Mesothelial cell of epicardium (in vitro differentiated cells): ENCODE measurements around the gene PRKCA. TPM values are rescaled to one million over a fixed set of nuclear protein-coding genes. Genes with fewer than 3 reads are reported as not detected.
"Not testable (repeated sequence)": the region's sequence is repeated elsewhere in the genome, so short reads cannot be mapped to it uniquely, and the experiment has no call there.

Experiments
- DNase-seq, 2 experiments: peaks; one replicate each; pipeline ENCODE4 v3.0.0; 2021; ENCODE audit warnings: low spot score in 2 of 2; ENCODE audit not compliant: unreplicated experiment in 2 of 2
- H3K27ac Mint-ChIP-seq: 2 replicates; pipeline ENCODE4 v1.8.0; 2021; ENCODE audit warnings: mixed read lengths
- H3K27me3 Mint-ChIP-seq: 2 replicates; pipeline ENCODE4 v1.8.0; 2021; ENCODE audit warnings: low read depth, mixed read lengths
- H3K36me3 Mint-ChIP-seq: 2 replicates; pipeline ENCODE4 v1.8.0; 2021; ENCODE audit warnings: mixed read lengths
- H3K4me1 Mint-ChIP-seq: 2 replicates; pipeline ENCODE4 v1.8.0; 2021; ENCODE audit warnings: mixed read lengths
- H3K4me3 Mint-ChIP-seq: 2 replicates; pipeline ENCODE4 v1.8.0; 2021; ENCODE audit warnings: mild to moderate bottlenecking, moderate library complexity, mixed read lengths
- H3K9me3 Mint-ChIP-seq: 2 replicates; pipeline ENCODE4 v1.8.0; 2021; ENCODE audit warnings: mixed read lengths
- CTCF ChIP-seq: fragments of 200-600 bp; sonication (generic); IDR thresholded peaks from one replicate; pipeline ENCODE4 v1.5.0; 2021; ENCODE audit warnings: antibody characterized with exemption; ENCODE audit not compliant: unreplicated experiment
- total RNA-seq: library from RNA; stranded (reverse); gene quantifications from 3 replicates; pipeline ENCODE4 v1.2.1, GENCODE V29; 2021

PRKCA gene
- total RNA-seq, 1 donor from 2014 or later, result 15.2 TPM

- Mint-ChIP-seq H3K9me3 (no peaks in the 10 kb centered on the region), H3K4me3 (no peak overlapping the region), H3K27ac (no peak overlapping the region), H3K4me1 (no peaks in the 10 kb centered on the region), H3K36me3 (no peaks in the 10 kb centered on the region), H3K27me3 (peaks cover 4% of the 10 kb centered on the region)
- no peak for TF ChIP-seq CTCF
- DNase-seq, result no peak
Observed at GRCh38 chr17:66290101-66290722, 12.2 kb upstream of the PRKCA start.

GRCh38 chr17:66292353-66292752 lies 10.1 kb upstream of the PRKCA start:
- no peaks in the 10 kb centered on the region for H3K9me3 Mint-ChIP-seq
- no peak for TF ChIP-seq CTCF
- no peaks in the 10 kb centered on the region for H3K36me3 Mint-ChIP-seq
- H3K4me3 Mint-ChIP-seq, result no peak overlapping the region
- no peaks in the 10 kb centered on the region for H3K4me1 Mint-ChIP-seq
- H3K27me3 Mint-ChIP-seq, result peaks cover 8% of the 10 kb centered on the region
- H3K27ac Mint-ChIP-seq, result no peak overlapping the region
- DNase-seq, result no peak

DNA sequence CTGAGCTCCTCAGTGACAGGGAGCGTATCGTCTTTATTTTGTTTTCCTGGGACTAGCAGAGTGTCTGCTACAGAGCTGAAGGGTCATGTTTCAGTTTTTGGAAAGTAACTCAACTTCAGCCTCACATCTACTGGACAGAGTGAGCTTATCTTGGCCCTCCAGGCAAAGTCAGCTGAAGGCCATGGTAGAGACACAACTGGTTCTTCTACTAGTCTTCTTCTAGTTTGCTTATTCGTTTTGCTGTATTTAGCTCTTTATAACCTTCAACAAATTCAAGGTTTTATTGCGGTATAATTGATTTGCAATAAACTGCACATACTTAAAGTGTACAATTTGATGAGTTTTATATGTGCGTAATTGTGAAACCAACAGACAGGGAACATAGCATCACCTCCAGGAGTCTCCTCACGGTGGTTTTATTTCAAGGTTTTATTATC lies 6.1 kb upstream of the PRKCA start:
- H3K27me3 Mint-ChIP-seq, result peaks cover 36% of the 10 kb centered on the region
- no peaks in the 10 kb centered on the region for H3K9me3 Mint-ChIP-seq
- no peak overlapping the region for H3K27ac Mint-ChIP-seq
- no peak overlapping the region for H3K4me3 Mint-ChIP-seq
- no peak for DNase-seq
- no peaks in the 10 kb centered on the region for H3K4me1 Mint-ChIP-seq
- H3K36me3 Mint-ChIP-seq, result no peaks in the 10 kb centered on the region
- TF ChIP-seq CTCF, result no peak

DNA sequence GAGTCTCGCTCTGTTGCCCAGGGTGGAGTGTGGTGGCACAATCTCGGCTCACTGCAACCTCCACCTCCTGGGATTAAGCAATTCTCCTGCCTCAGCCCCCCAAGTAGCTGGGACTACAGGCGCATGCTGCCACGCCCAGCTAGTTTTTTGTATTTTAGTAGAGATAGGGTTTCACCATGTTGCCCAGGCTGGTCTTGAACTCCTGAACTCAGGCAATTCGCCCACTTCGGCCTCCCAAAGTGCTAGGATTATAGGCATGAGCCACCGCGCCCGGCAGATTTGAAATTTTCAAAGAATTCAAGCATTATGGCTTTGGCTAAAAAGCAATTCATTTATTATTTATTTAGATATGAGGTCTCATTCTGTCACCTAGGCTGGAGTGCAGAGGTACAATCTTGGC lies 5.0 kb upstream of the PRKCA start:
- not testable (repeated sequence) for H3K4me1 Mint-ChIP-seq
- H3K27me3 Mint-ChIP-seq, result peaks cover 41% of the 10 kb centered on the region

DNA sequence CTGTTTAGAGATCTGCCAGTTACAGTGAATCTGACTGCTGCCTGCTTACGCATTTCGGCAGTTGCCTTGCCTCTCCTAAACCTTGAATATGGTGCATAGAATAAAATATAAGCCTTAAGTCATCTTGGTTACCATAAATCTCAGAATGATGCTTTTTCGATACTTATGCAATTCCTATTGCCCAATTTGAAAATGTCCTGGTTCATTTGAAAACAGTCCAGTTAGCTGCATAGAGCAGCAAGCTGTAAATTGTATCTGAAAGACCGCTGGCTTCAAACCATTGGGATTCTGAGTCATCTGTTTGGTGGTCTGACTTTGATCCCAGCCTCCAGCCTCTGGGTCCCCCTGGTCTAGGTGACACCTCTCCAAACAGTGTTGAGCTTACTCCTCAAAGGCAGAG lies 2.7 kb upstream of the PRKCA start:
- no peaks in the 10 kb centered on the region for H3K9me3 Mint-ChIP-seq
- H3K4me3 Mint-ChIP-seq, result no peak overlapping the region
- no peaks in the 10 kb centered on the region for H3K36me3 Mint-ChIP-seq
- no peak overlapping the region for H3K27ac Mint-ChIP-seq
- peaks cover 53% of the 10 kb centered on the region for H3K27me3 Mint-ChIP-seq
- no peak for TF ChIP-seq CTCF
- DNase-seq, result no peak
- H3K4me1 Mint-ChIP-seq, result peaks cover 13% of the 10 kb centered on the region

More for the DNA sequence above, 5.0 kb upstream of the PRKCA start:
- DNase-seq, H3K9me3 Mint-ChIP-seq, H3K36me3 Mint-ChIP-seq, H3K4me3 Mint-ChIP-seq, H3K27ac Mint-ChIP-seq: not testable (repeated sequence)

GRCh38 chr17:66300956-66301355 lies 1.5 kb upstream of the PRKCA start:
- peaks cover 16% of the 10 kb centered on the region for H3K4me1 Mint-ChIP-seq

More at GRCh38 chr17:66300956-66301355, 1.5 kb upstream of the PRKCA start:
- H3K36me3 Mint-ChIP-seq, result no peaks in the 10 kb centered on the region
- peak overlapping the region; percentile 68 for H3K4me3 Mint-ChIP-seq
- H3K27ac Mint-ChIP-seq, result no peak overlapping the region
- DNase-seq, result no peak
- H3K9me3 Mint-ChIP-seq, result no peaks in the 10 kb centered on the region
- TF ChIP-seq CTCF, result no peak
- peaks cover 60% of the 10 kb centered on the region for H3K27me3 Mint-ChIP-seq
